Adipose tissue (tissue), 3 donors: ENCODE measurements around the gene LMAN2. TPM values are rescaled to one million over a fixed set of nuclear protein-coding genes. Genes with fewer than 3 reads are reported as not detected.
"Not testable (repeated sequence)": the region's sequence is repeated elsewhere in the genome, so short reads cannot be mapped to it uniquely, and the experiment has no call there.

Experiments
- H3K27ac ChIP-seq: one replicate; pipeline ENCODE4 v1.5.1; 2013; ENCODE audit warnings: low read depth, low read length
- WGBS, 3 donors: extraction: QIAGEN DNeasy Blood & Tissue Kit; methylation state at CpG; one replicate each; pipeline ENCODE4 v1.1.7; 2013; 5-methylcytosine and 5-hydroxymethylcytosine counted together
- polyA plus RNA-seq, 3 donors: library from polyadenylated mRNA; stranded (reverse); fragments of 200-250 nt; gene quantifications; one replicate each; pipeline ENCODE4 v1.2.3, GENCODE V29; 2013
- donor health status: healthy with polysubstance abuse.
- donor health status: Bipolar disorder and iron deficiency.
- donor health status: healthy.

LMAN2 gene
- polyA plus RNA-seq, 3 donors = 100 to 227 (median 155) TPM

DNA sequence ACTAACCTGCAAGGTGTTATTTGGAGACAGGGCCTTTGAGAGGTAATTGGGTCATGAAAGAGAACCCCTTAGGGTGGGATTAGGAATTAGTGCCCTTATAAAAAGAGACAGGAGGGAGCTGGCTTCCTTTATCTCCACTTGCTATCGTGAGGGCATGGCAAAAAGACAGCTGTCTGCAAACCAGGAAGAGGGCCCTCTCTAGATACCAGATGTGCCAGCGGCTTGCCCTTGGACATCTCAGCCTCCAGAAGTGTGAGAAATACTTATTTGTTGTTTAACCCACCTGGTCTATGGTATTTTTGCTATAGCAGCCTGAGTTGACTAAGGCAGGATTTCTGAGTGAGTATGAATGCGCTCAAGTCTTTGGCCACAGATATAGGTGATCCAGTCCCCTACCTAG, 5.3 kb upstream of the LMAN2 start:
- no peak overlapping the region for H3K27ac ChIP-seq

DNA sequence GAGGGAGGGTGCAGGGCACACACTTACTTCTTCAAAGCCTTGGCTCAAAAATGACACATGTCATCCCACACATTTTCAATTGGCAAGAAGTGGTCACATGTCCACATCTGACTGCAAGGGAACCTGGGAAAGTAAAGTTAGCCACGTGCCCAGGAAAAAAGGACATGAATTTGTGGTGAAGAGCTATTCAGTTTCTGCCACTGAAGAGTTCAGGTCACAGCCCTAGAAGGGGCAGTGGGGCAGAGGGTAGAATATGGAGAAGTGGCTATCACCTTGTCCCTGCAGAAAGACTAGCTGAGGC, 4.3 kb upstream of the LMAN2 start:
- H3K27ac ChIP-seq = no peak overlapping the region
- 4 to 27% (median 20%) methylated on average over 1 of the region's 1 CpG for WGBS, 3 donors

More for the DNA sequence above, 5.3 kb upstream of the LMAN2 start:
- WGBS, 3 donors = 60 to 72% (median 69%) methylated on average over 3 of the region's 3 CpGs

DNA sequence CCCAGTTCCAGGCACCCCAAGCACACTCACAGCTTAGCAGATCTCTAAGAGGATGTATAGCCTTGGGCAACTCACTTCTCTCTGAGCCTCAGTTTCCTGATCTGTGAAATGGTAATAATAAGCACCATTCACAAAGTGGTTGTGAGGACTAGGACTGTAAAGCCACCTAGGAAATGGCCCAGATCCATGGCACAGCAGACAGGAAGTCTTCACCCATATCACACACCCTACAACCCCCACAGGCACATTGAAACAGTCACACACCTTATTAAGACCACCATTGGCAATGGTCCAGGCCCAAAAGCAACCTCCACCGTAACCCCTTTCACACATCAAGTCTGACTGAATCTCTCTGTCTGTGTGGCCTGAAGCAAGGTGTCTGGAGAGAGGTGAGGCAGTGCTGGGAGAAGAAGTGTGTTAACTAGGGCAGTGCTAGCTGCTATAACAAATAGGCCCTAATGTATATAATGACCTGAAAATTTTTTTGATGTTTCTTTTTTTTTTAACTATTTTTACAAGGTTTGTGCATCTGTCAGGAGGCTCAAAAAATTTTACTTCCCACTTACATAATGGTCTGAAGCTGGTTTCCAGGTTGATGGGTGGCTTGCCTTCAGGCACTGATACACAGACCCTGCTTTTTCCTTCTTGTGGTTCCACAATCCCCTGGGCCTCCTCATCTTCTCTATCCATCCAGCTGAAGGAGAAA, 3.8 kb upstream of the LMAN2 start:
- 86 to 91% (median 87%) methylated on average over 1 of the region's 1 CpG for whole genome bisulfite sequencing, 3 donors
- H3K27ac ChIP-seq = no peak overlapping the region

DNA sequence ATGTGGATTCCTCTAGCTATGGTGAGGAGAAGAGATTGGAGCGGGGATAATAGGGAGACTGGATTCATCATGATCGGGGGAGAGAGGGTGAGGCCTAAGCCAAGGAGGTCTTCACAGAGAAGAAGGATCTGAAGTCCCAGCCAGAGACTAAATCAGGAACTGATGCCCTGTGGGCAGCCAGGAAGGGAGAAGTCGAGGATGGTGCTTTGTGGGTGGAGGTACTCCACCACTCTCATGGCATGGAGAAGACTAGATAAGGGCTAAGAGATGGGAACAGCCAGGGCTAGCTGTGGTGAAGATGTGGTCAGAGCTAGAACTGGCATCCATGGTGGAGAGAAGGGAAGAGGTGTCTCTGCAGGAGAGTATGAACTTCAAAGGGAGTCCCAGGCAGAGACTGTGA, 3.2 kb upstream of the LMAN2 start:
- 69 to 75% (median 70%) methylated on average over 3 of the region's 3 CpGs for WGBS, 3 donors
- H3K27ac ChIP-seq = no peak overlapping the region

DNA sequence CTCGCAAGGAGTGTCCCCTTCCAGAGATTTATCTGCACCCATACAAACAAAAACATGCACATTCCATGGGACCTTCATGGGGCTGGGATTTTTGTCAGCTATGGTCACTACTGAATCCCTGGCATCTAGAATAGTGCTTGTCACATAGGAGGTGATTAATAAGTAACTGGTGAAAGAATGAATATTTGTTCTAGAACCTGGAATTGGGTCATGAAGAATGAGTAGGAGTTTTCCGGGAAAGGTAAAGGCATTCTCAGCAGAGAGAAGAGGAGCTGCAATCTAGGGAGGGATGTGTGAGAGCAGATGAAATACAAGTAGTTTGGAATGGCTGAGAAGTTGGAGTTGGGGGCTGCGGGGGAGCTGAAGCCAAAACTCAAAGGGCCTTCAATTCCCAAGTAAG, 2.8 kb upstream of the LMAN2 start:
- 88 to 93% (median 89%) methylated on average over 3 of the region's 3 CpGs for WGBS, 3 donors
- no peak overlapping the region for H3K27ac ChIP-seq

DNA sequence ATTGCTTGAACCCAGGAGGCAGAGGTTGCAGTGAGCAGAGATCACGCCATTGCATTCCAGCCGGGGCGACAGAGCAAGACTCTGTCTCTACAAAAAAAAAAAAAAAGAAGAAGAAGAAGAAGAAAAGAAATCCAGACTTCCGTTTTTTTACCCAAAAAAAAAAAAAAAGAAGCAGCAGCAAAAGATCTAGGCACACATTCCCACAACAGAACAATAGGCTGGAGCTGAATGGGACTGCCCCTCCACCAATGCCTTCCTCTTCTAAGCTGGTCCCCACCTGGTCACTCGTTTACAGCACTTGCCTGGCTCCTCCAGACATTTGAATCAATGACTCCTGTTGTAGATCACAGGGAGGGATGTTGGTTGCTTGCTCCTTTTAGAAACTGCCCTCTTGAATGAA, 1.6 kb upstream of the LMAN2 start:
- no peak overlapping the region for H3K27ac ChIP-seq
- 56 to 78% (median 68%) methylated on average over 3 to 5 of the region's 5 CpGs for WGBS, 3 donors

DNA sequence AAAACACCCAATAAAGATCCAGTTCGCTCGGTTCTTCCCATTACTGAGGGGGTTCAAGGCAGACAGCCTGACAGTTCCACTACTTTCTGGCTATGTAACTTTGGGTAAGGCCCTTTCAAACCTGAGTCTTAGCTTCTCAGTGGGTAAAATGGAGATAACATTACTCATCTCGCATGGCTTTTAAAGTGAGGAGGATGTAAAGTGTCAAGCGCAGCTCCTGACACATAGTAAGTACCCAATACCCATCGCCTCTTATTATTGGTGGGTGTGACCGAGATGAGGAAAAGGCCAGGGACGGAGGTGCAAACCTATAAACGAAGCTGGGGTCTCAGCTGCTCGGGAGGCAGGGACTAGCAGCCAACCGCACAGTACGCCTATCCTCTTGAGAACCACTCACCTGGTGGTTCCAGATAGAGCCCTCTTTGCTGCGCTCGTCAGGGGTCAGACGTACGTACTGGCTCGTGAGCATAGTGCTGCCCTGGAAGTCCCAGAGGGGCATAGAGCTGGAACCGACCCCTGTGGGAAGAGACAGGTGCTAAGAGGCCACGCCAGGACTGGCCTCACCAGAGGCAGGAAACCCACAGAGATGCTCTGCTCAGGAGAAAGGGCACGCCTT, 584 bp downstream of the LMAN2 start:
- H3K27ac ChIP-seq = peak overlapping the region; percentile 96
- WGBS, 3 donors = 6 to 14% (median 12%) methylated on average over 19 of the region's 19 CpGs

DNA sequence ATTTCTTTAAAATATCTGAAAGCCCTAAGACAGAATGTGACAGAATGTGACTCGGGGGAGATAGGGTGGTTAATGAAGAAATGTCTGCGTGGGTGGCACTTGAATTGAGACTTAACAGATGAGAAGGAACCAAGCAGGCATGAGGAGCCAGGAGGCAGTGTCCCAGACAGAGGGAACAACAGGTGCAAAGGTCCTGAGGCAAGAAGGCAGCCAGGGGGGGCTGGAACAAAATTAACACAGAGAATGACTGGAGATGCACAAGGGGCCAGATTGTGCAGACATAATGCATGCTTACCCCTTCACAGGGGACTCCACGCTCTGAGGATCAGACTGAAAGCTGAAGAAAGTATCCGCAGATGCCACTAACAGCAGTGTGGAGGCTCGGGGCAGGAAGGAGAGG, 1.7 kb downstream of the LMAN2 start:
- 51 to 88% (median 86%) methylated on average over 5 of the region's 5 CpGs for WGBS, 3 donors

DNA sequence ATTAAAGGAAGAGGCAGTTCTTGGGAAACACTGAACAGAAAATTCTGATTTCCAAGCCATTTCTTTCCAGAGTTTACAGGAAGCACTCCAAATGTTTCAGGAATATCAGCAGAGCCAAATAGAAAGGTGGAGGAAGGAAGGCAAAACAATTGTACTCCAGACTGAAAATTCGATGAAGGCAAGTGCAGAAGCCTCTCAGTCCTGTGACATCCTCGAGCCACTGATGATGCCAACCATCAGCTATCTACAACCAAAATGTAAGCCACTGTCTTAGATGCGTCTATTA, 2.2 kb downstream of the LMAN2 start:
- H3K27ac ChIP-seq = no peak overlapping the region
- WGBS, 3 donors = 40 to 69% (median 69%) methylated on average over 3 of the region's 3 CpGs

More for the DNA sequence above, 1.7 kb downstream of the LMAN2 start:
- H3K27ac ChIP-seq = no peak overlapping the region

DNA sequence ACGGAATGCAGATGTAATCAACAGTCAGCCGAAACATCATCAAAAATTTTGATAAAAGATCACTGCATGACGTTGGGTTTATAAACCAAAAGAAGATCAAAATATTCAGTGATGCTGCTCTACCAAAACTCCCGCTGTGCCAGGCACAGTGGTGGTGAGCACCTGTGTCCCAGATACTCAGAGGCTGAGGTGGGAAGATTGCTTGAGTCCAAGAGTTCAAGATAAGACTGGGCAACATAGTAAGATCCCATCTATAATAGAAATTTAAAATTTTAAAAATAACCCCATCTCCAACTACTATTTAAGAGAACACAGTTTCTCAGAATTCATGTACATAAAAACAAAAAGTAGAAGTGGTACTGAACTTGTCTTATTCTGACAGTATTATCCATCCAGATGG, 3.8 kb downstream of the LMAN2 start:
- no peak overlapping the region for H3K27ac ChIP-seq
- 72 to 86% (median 84%) methylated on average over 4 of the region's 4 CpGs for WGBS, 3 donors

DNA sequence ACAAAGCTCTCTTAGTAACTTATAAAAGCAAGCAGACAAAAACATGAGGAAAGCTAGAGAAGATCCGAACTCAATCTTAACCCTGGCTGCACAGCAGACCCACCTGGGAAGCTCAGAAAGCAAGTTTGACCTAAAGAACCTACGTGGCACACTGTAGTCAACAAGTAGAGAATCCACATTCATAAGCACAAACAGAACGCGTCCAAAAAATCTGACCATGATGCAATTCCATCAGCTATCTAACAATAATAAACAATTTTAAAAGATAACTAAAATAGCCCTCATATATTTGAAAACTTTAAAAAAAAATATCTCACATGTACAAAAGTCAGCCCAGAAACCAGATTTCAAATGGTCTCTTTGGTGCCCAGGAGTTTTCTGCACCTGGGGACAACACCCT, 4.6 kb downstream of the LMAN2 start:
- 44 to 83% (median 77%) methylated on average over 4 of the region's 4 CpGs for WGBS, 3 donors
- H3K27ac ChIP-seq = no peak overlapping the region

DNA sequence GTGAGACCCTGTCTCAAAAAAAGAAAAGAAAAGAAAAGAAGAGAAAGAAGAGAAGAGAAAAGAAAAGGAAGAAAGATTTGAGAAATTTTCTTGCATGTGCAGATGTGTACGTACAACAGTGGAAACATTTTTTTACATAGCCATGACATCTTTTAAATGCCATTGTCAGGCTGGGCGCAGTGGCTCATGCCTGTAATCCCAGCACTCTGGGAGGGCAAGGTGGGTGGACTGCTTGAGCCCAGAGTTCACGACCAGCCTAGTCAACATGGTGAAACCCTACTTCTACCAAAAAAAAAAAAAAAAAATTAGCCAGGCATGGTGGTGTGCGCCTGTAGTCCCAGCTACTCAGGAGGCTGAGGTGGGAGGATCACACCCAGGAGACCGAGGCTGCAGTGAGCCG, 6.6 kb downstream of the LMAN2 start:
- WGBS, 3 donors = 92 to 98% (median 97%) methylated on average over 5 to 6 of the region's 6 CpGs
- H3K27ac ChIP-seq = no peak overlapping the region

DNA sequence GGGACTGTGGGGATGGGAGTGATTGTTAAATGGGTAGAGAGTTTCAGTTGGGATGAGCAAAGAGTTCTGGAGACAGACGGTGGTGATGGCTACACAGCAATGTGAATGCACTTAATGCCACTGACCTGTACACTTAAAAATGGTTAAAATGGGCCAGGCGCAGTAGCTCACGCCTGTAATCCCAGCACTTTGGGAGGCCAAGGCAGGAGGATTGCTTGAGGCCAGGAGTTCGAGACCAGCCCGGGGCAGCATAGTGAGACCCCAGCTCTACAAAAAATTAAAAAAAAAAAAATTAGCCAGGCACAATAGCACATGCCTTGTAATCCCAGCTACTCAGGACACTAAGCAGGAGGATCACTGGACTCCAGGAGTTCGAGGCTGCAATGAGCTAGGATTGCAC, 7.7 kb downstream of the LMAN2 start:
- WGBS, 3 donors = 93 to 96% (median 93%) methylated on average over 6 of the region's 6 CpGs
- no peak overlapping the region for H3K27ac ChIP-seq

DNA sequence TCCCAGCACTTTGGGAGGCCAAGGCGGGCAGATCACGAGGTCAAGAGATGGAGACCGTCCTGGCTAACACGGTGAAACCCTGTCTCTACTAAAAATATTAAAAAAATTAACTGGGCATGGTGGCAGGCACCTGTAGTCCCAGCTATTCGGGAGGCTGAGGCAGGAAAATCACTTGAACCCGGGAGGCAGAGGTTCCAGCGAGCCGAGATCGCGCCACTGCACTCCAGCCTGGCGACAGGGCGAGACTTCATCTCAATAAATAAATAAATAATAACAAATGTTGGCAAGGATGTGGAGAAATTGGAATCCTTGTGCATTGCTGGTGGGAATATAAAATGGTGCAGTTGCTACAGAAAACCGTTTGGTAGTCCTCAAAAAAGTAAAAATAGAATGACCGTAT, 8.5 kb downstream of the LMAN2 start:
- 93 to 96% (median 94%) methylated on average over 14 of the region's 14 CpGs for WGBS, 3 donors
- H3K27ac ChIP-seq = not testable (repeated sequence)

DNA sequence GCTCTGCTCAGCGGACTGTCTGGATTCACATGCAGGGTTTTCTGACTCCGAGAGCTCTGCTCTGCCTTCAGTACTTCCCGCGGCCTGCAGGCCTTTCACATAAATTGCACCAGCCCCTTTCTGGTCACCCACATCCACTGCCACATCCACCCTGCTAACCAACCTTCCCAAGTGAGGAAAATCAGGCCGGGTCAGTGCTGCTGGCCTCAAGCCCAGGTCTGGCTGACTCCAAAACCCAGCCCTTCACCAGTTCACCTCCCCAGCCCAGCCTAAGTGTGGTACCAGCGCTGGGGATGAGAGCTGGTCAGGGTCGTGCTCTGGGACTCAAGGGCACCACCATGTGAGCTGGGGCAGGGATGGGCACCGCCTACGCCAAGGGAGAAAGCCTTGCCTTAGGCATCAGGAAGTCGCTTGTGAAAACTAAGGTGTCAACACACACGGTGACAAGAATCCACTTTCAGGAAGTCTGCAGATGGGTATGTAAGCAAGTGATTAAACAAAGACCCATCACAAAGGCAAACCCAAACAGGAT, 12.3 kb downstream of the LMAN2 start:
- 56 to 71% (median 65%) methylated on average over 11 of the region's 11 CpGs for WGBS, 3 donors
- H3K27ac ChIP-seq = no peak overlapping the region

DNA sequence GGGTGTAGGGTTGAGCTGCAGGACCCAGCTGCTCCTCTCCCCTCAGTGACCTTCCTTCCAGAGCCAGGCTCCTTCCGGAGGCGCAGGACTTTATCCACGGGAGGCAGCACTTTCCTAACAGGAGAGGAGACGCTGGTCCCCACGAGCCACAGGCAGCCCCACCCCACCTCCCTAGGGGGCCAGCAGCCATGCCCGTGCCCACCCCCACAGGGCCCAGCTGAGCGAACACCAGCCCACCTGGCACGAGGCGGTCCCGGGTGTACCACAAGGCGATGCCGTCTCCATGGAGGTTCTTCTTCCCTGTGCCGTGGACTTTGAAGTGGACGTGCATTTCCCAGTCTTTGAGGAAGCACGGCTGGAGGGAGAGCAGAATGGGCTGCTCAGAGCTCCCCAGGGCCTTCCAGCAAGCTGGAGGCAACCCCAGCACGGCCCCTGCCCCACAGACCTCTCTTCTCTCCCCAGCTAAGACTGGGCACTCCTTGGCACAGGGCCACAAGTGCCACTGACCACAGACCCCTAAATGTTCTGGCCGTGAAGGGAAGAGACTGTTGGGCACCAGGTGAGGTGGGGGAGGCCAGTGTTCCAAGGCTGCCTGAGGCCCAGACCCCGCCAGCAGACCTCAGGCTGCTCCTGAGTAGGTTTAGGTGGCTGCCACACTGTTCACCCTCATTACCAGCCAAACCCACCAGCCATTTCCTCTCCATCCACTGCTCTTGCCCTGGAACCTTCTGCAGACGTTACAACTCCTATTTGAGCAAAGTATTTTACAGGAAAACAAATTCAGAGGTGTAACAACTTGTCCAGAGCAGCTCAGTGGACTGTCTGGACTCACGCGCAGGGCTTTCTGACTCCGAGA, 13.0 kb downstream of the LMAN2 start:
- no peak overlapping the region for H3K27ac ChIP-seq

DNA sequence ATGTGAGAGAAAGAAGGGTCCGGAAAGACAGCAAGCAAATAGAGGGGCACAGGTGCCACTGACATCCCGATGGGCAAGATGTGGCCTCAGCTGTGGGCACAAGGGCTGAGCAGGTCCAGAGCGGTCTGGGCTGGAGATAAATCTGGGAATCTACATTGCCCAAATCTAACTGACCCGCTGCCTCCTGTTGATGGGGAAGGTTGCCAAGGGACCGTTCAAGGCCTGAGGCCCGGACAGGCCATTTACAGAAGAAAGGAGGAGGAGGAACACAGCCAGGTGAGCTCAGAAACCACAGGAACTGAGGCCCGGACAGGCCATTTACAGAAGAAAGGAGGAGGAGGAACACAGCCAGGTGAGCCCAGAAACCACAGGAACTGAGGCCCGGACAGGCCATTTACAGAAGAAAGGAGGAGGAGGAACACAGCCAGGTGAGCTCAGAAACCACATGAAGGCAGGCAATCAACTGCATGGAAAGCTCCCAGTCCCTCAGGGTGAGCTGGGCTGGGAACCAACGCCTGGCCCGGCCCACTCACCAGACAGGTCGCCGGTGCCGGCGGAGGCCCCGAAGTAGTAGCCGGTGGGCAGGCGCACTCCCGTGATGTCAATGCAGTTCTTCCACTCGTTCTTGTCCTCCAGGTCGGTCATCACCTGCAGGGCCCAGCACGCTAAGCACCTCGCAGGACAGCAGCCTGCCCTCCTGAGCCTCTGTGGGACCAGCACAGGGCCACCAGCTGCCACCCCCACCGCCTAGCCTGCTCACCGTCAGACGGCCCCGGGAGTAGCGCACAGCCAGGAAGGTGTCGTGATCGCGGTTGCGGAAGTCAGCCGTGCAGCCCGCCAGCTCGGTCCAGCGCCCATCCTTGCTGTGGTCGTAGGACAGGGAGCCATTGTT, 14.6 kb downstream of the LMAN2 start:
- 85 to 93% (median 92%) methylated on average over 34 to 36 of the region's 36 CpGs for WGBS, 3 donors
- no peak overlapping the region for H3K27ac ChIP-seq

More for the DNA sequence above, 13.0 kb downstream of the LMAN2 start:
- WGBS, 3 donors = 78 to 86% (median 80%) methylated on average over 22 of the region's 22 CpGs

DNA sequence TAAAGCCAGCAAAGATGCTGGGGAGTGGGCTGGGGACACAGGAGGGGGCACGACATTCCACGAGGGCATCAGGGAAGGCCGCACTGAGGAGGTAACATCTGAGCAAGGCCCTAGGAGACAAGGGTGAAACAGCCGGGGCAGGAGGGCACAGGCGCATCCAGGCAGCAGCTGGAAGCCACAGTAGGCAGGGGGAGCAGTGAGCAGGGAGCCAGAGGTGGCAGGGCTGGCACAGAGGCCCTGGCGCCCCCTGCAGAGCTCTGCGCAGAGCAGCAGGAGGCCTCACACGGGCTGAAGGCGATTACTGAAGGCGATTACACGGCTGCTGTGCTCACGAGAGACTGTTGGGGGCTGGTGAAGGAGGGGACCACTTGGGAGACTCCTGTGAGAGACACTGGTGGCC, 15.4 kb downstream of the LMAN2 start:
- no peak overlapping the region for H3K27ac ChIP-seq
- 62 to 69% (median 68%) methylated on average over 12 of the region's 12 CpGs for WGBS, 3 donors

DNA sequence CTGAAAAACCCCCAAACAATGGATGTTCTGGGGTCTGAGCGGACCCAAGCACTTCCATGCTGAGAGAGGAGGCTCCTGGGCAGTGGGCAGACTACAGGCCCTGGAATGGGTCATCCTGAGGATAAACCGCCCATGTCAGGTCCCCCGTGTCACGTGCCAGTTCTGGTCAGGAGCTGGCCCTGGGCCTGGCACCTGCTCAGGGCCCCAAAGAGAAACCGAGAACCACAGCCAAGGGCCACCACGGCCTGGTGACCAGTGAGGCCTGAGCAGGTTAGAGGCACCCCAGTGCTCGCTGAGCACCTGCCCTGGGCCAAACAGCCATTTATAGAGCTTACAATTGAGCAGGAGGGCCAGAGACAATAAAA, 15.8 kb downstream of the LMAN2 start:
- WGBS, 3 donors = 89 to 94% (median 93%) methylated on average over 7 of the region's 7 CpGs
- no peak overlapping the region for H3K27ac ChIP-seq
